H9 (cell line): ENCODE data around the gene PLA2G4D. TPM values are rescaled to one million over a fixed set of nuclear protein-coding genes. Genes with fewer than 3 reads are reported as not detected.

Experiments
- DNase-seq: peaks from one replicate; pipeline ENCODE4 v3.0.0-alpha.2; 2017
- H2AFZ ChIP-seq: one replicate; pipeline ENCODE4 v1.6.1; 2013; ENCODE audit warnings: mild to moderate bottlenecking, low read length, control low read depth, moderate library complexity
- H2AK5ac ChIP-seq: 2 replicates; pipeline ENCODE4 v1.6.1; 2013; ENCODE audit warnings: low read length, control low read depth, mixed read lengths; ENCODE audit not compliant: insufficient read length
- H2BK120ac ChIP-seq: one replicate; pipeline ENCODE4 v1.6.1; 2013; ENCODE audit warnings: low read depth, mild to moderate bottlenecking, low read length, control low read depth, inconsistent platforms; ENCODE audit not compliant: poor library complexity, severe bottlenecking
- H2BK12ac ChIP-seq: 2 replicates; pipeline ENCODE4 v1.6.1; 2013; ENCODE audit warnings: low read length, control low read depth, mixed read lengths, low read depth; ENCODE audit not compliant: insufficient read length
- H2BK15ac ChIP-seq: 2 replicates; pipeline ENCODE4 v1.6.1; 2013; ENCODE audit warnings: low read depth, low read length, control low read depth
- H2BK20ac ChIP-seq: one replicate; pipeline ENCODE4 v1.6.1; 2013; ENCODE audit warnings: low read depth, mild to moderate bottlenecking, low read length, control low read depth, inconsistent platforms; ENCODE audit not compliant: poor library complexity, severe bottlenecking
- H2BK5ac ChIP-seq: 2 replicates; pipeline ENCODE4 v1.6.1; 2013; ENCODE audit warnings: low read length, control low read depth, mixed read lengths; ENCODE audit not compliant: insufficient read length
- H3K14ac ChIP-seq: 2 replicates; pipeline ENCODE4 v1.6.1; 2013; ENCODE audit warnings: low read length, control low read depth; ENCODE audit not compliant: insufficient read depth
- H3K18ac ChIP-seq: 2 replicates; pipeline ENCODE4 v1.6.1; 2013; ENCODE audit warnings: low read depth, mild to moderate bottlenecking, mixed read lengths, low read length, control low read depth; ENCODE audit not compliant: insufficient read length
- H3K23ac ChIP-seq: 2 replicates; pipeline ENCODE4 v1.6.1; 2013; ENCODE audit warnings: low read length, control low read depth, mixed read lengths, low read depth; ENCODE audit not compliant: insufficient read length
- H3K23me2 ChIP-seq: 2 replicates; pipeline ENCODE4 v1.6.1; 2013; ENCODE audit warnings: low read depth, mild to moderate bottlenecking, mixed read lengths, low read length, control low read depth; ENCODE audit not compliant: insufficient read length, poor library complexity, severe bottlenecking
- H3K27ac ChIP-seq: 2 replicates; pipeline ENCODE4 v1.5.1; 2013; ENCODE audit warnings: low read length, control low read depth, mixed read lengths, low read depth; ENCODE audit not compliant: insufficient read length
- H3K27me3 ChIP-seq: 2 replicates; pipeline ENCODE4 v1.6.1; 2013; ENCODE audit warnings: low read length, control low read depth, inconsistent platforms; ENCODE audit not compliant: insufficient read depth
- H3K4ac ChIP-seq: 2 replicates; pipeline ENCODE4 v1.6.1; 2013; ENCODE audit warnings: low read depth, mild to moderate bottlenecking, control low read depth, inconsistent platforms, low read length, moderate library complexity
- H3K4me1 ChIP-seq: 2 replicates; pipeline ENCODE4 v1.6.1; 2013; ENCODE audit warnings: low read length, control low read depth, inconsistent platforms; ENCODE audit not compliant: insufficient read depth
- H3K4me2 ChIP-seq: 2 replicates; pipeline ENCODE4 v1.6.1; 2013; ENCODE audit warnings: low read length, control low read depth, mixed read lengths; ENCODE audit not compliant: insufficient read length, insufficient read depth
- H3K56ac ChIP-seq: 2 replicates; pipeline ENCODE4 v1.6.1; 2013; ENCODE audit warnings: low read depth, mild to moderate bottlenecking, mixed read lengths, low read length, control low read depth; ENCODE audit not compliant: insufficient read length
- H3K79me1 ChIP-seq: 2 replicates; pipeline ENCODE4 v1.6.1; 2013; ENCODE audit warnings: low read depth, mild to moderate bottlenecking, moderate library complexity, low read length, control low read depth, inconsistent platforms; ENCODE audit not compliant: insufficient read depth, poor library complexity, severe bottlenecking
- H3K79me2 ChIP-seq: 2 replicates; pipeline ENCODE4 v1.6.1; 2013; ENCODE audit warnings: low read length, control low read depth, inconsistent platforms; ENCODE audit not compliant: insufficient read depth
- H3K9ac ChIP-seq: 2 replicates; pipeline ENCODE4 v1.6.1; 2013; ENCODE audit warnings: low read length, control low read depth, mixed read lengths; ENCODE audit not compliant: insufficient read length; ENCODE audit errors: extremely low read depth
- H3K9me3 ChIP-seq: one replicate; pipeline ENCODE4 v1.6.1; 2013; ENCODE audit warnings: low read depth, low read length, inconsistent platforms; ENCODE audit not compliant: control insufficient read depth
- H3T11ph ChIP-seq: one replicate; pipeline ENCODE4 v1.6.1; 2013; ENCODE audit warnings: mild to moderate bottlenecking, low read length, control low read depth, inconsistent platforms
- H4K20me1 ChIP-seq: one replicate; pipeline ENCODE4 v1.6.1; 2013; ENCODE audit not compliant: control insufficient read depth, insufficient read length, insufficient read depth
- H4K5ac ChIP-seq: 2 replicates; pipeline ENCODE4 v1.6.1; 2013; ENCODE audit warnings: low read depth, mild to moderate bottlenecking, mixed read lengths, low read length, control low read depth; ENCODE audit not compliant: insufficient read length
- H4K8ac ChIP-seq: replicated peaks from 2 replicates; pipeline ENCODE4 v1.6.1; 2013; ENCODE audit warnings: low read length, control low read depth, mixed read lengths, low read depth; ENCODE audit not compliant: insufficient read length
- H4K91ac ChIP-seq: 2 replicates; pipeline ENCODE4 v1.6.1; 2013; ENCODE audit warnings: low read depth, mild to moderate bottlenecking, moderate library complexity, mixed read lengths, low read length, control low read depth; ENCODE audit not compliant: insufficient read length
- H3K27ac Mint-ChIP-seq, 3 experiments: 2 replicates in 2 of 3; 3 replicates in 1 of 3; pipeline ENCODE4 v1.8.0; 2020 to 2021; ENCODE audit warnings: mixed read lengths in 3 of 3, mild to moderate bottlenecking in 1 of 3, moderate library complexity in 1 of 3
- H3K27me3 Mint-ChIP-seq: 2 replicates; pipeline ENCODE4 v1.8.0; 2021; ENCODE audit warnings: low read depth, mild to moderate bottlenecking, moderate library complexity, mixed read lengths
- H3K36me3 Mint-ChIP-seq, 3 experiments: 2 replicates in 2 of 3; 3 replicates in 1 of 3; pipeline ENCODE4 v1.8.0; 2020 to 2021; ENCODE audit warnings: low read depth in 3 of 3, mixed read lengths in 3 of 3; ENCODE audit not compliant: insufficient read depth in 1 of 3
- H3K4me1 Mint-ChIP-seq, 2 experiments: 2 replicates each; pipeline ENCODE4 v1.8.0; 2020; ENCODE audit warnings: mixed read lengths in 2 of 2
- H3K4me3 Mint-ChIP-seq, 2 experiments: 2 replicates in 1 of 2; 3 replicates in 1 of 2; pipeline ENCODE4 v1.8.0; 2020 to 2021; ENCODE audit warnings: mild to moderate bottlenecking in 2 of 2, mixed read lengths in 2 of 2, moderate library complexity in 1 of 2
- H3K9me3 Mint-ChIP-seq, 2 experiments: 2 replicates in 1 of 2; 3 replicates in 1 of 2; pipeline ENCODE4 v1.8.0; 2020; ENCODE audit warnings: mild to moderate bottlenecking in 2 of 2, mixed read lengths in 2 of 2, moderate library complexity in 1 of 2
- CTCF ChIP-seq: fragments of 200-600 bp; sonication (generic); conservative IDR thresholded peaks from 3 replicates; pipeline ENCODE4 v1.8.0; 2021; ENCODE audit warnings: antibody characterized with exemption, mild to moderate bottlenecking
- WGBS: extraction: QIAGEN DNeasy Blood & Tissue Kit; methylation state at CpG from one replicate; pipeline ENCODE4 v1.1.7; 2013; ENCODE audit warnings: missing lambda C conversion rate, low lambda C conversion rate, mixed read lengths; ENCODE audit not compliant: insufficient read length; ENCODE audit errors: extremely low coverage; 5-methylcytosine and 5-hydroxymethylcytosine counted together
- total RNA-seq: library from RNA; stranded (reverse); gene quantifications from 2 replicates; pipeline ENCODE4 v1.2.1, GENCODE V29; 2021

The PLA2G4D gene
- total RNA-seq, 1 experiment from 2014 or later = 0.33 TPM

DNA sequence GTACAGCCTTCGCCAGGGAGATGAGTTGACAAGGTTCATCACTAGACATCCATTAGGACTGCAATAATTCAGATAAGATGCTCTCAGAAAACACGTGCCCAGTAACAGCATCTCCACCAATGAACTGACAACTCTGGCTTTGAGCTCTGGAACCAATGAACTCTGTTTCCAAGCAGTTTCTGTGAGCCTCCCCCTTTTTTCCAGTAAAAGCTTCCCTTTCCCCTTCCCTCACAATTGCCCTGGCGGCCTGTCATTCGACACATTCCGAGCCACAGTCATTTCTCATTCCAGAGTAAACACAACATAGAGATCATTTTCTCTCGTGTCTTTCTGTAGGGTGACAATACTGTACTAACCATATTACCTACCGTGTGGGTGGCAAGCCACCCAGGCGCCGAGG, 3.6 kb downstream of the PLA2G4D start:
- no peak overlapping the region for H4K8ac ChIP-seq
- no peak overlapping the region for H2AK5ac ChIP-seq
- Mint-ChIP-seq H3K27me3 (no peaks in the 10 kb centered on the region; the same call in 1 of the 2 replicates), H3K27ac (no peak overlapping the region; a peak in 1 of 7 replicates), H3K4me3 (no peak overlapping the region), H3K4me1 (peaks cover 13 to 14% of the 10 kb centered on the region in 2 experiments), H3K9me3 (no peaks in the 10 kb centered on the region; a peak in 1 of 5 replicates), H3K36me3 (no peaks in the 10 kb centered on the region)
- H3K79me1 ChIP-seq = no peaks in the 10 kb centered on the region
- no peaks in the 10 kb centered on the region for H3K27me3 ChIP-seq
- no peak overlapping the region for H3K23ac ChIP-seq
- no peaks in the 10 kb centered on the region for H3K9me3 ChIP-seq
- H3K79me2 ChIP-seq = no peaks in the 10 kb centered on the region
- no peak overlapping the region for H4K5ac ChIP-seq
- H3K9ac ChIP-seq = no peak overlapping the region
- H3K4ac ChIP-seq = no peak overlapping the region
- no peak overlapping the region for H3K4me2 ChIP-seq
- no peak overlapping the region for H3K56ac ChIP-seq
- no peaks in the 10 kb centered on the region for H3K23me2 ChIP-seq
- H2AFZ ChIP-seq = no peak overlapping the region
- H4K20me1 ChIP-seq = no peaks in the 10 kb centered on the region
- H2BK120ac ChIP-seq = no peak overlapping the region
- no peak overlapping the region for H3K18ac ChIP-seq
- no peak overlapping the region for H2BK15ac ChIP-seq
- no peak overlapping the region for H3T11ph ChIP-seq
- H4K91ac ChIP-seq = no peak overlapping the region
- no peaks in the 10 kb centered on the region; the same call in 1 of the 2 replicates for H3K4me1 ChIP-seq
- no CpG with 5 or more reads among the region's 9 CpGs for WGBS
- H3K27ac ChIP-seq = no peak overlapping the region
- no peak for TF ChIP-seq CTCF
- no peak for DNase-seq
- H2BK5ac ChIP-seq = no peak overlapping the region
- H2BK20ac ChIP-seq = no peak overlapping the region
- no peak overlapping the region for H2BK12ac ChIP-seq
- H3K14ac ChIP-seq = no peak overlapping the region
